DMS53 treated with DMSO at 0.1 percent for 48 hours (cell line): ENCODE data around the gene DUSP23.

Experiments
- DNase-seq: peaks from one replicate; lab custom pipeline; 2025; ENCODE audit not compliant: unreplicated experiment; lab: John Stamatoyannopoulos, UW

Gene DUSP23

GRCh38 chr1:159783724-159784123, 3.0 kb downstream of the DUSP23 start:
- no peak for DNase-seq

DNA sequence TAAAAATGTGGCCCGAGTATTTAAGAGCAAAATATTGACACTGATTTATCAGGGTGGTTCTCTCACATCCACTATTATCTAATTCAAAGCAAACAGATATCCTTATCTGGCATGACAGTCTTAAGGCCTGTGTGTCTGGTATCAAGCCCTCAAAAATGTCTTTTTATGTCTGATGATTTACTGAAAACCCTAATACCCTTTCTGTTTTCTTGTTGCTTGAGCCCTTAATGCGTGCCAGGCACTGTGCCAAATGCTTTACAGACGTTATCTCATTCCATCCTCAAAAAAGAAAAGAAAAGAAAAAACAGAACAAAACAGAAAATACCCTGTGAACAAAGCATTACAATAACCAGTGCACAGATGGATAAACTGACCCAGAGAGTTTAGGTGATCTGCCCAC, 5.7 kb downstream of the DUSP23 start:
- no peak for DNase-seq

- no peak for DNase-seq
These were observed 6.2 kb downstream of the DUSP23 start for GRCh38 chr1:159786966-159787365.

GRCh38 chr1:159790237-159790917, 9.6 kb downstream of the DUSP23 start:
- peak; percentile 32 for DNase-seq

- DNase-seq = no peak
These were observed 10.3 kb downstream of the DUSP23 start for GRCh38 chr1:159791031-159791430.

GRCh38 chr1:159791461-159791860, 10.7 kb downstream of the DUSP23 start:
- no peak for DNase-seq

DNA sequence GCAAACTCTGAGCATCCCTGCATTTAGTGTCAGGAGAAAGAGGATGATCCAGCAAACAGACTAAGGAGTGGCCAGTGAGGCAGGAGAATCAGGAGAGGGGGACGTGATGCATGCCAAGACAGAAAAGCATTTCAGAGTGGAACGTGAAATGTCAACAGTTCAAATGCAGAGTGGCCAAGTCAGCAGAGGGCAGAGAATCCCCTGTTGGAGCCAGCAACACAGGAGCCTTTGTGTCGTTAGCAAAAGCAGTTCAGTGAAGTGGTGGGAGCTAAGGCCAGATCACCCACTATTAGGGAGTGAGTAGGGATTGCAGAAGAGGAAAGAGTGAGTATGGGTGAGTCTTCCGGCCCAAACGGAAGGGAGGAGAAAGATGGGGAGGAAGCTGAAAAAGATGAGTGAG, 14.8 kb downstream of the DUSP23 start:
- no peak for DNase-seq

DNA sequence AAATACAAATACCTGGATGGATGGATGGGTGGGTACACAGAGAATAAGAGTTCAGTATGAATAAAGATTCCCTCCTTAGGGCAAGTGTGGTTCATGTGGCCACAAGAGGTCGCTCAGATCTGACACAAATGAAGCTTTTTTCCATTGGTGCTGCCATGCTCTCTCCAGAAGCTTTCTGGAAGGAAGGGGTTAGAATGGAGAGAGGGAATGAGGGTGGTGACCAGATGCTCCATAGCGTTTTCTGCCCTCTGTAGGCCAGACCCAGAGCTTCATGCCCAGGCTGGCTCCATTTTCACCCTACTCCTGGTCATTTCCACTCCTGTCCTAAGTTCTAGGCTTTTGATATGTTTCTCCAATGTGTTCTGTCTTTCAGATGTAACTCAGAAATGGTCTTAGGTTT, 18.1 kb downstream of the DUSP23 start:
- peak; percentile 91 for DNase-seq

- DNase-seq = no peak
These were observed 18.8 kb downstream of the DUSP23 start for GRCh38 chr1:159799446-159799985.

DNA sequence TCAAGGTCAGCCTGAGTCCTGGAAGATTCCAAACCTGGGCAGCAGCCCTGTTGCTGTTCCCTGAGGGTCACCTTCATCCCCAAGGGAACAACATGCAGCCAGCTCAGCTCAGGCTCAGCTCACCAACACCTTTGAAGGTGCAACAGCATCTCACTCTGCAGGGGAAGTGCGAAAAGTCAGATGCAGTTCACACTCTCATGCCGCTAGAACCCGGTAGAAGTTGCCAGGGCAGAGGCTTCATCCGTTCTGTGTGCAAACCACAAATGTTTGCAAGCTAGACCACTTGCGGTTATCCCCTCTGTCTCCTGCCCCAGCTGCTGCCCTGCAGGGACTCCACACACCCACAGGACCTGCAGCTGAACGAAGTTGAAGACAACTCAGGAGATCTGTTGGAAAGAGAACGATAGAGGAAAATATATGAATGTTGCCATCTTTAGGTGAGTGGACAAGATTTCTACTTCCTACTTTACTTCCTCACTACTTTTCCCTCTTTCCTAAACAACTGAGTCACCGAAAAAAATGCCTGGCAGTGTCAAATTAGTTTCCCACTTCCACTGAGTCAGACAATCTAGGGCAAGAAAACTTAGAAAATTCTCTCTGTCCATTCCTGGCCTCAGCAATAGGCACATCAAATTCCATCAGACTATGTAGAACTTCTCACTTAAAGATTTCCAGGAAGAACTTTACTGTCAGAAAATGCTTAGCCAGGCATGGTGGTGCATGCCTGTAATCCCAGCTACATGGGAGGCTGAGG, 19.6 kb downstream of the DUSP23 start:
- DNase-seq = no peak

DNA sequence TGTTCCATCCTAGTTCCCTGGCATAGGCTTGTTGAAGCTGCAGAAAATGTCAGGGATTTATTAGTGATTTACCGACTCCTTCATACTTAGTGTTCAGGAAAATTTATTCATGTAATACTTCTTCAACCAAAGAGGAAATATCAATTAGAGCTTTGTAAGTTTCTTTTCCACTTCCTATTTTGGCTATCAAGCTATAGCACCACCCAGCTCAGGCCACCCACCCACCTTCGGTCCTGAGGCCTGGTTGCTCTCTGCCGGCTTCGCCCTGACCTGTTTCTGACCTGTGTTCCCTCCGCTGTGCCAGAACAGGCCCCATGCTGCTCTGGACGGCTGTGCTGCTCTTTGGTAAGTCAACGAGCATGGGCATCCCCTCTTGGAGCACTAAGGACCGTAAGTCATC, 21.3 kb downstream of the DUSP23 start, which contains the start of gene FCRL6:
Gene FCRL6, plus strand, starts transcription at position 250 of the 400 bp plus-strand sequence. Its CDS starts 65 bp downstream, at position 315.
- no peak for DNase-seq

DNA sequence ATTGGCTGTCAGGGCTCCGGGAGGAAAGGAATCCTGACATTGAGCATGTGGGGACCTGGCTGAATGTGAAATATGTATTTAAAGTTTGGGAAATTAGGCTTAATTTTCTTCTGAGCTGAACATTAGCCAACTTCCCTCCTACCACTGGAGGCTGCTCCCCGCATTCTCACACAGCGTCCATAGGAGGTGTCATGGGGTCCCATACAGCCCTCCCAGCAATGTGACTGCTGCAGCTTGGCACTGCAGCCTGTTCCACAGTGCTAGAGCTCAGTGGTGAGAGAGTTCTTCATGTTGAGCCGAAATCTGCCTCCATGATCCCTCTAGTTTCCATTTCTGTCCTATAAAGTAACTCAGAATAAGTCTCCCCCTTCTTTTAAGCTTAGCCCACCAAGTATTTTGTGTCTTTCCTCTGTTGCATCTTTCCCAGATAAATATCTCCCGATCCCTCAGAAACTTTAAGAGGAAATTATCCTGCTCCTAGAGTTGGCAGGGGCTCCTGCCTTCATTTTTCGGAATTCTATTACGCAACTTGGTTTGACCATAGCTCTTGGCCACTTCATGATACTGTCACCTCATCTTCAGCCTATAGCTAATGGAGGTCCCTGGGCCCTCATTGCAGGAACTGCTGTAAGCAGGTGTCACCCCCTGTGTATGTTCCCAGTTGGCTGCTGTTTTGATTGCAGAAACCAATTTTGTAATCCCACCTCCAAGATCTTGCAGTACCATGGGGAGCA, 23.4 kb downstream of the DUSP23 start:
- no peak for DNase-seq

DNA sequence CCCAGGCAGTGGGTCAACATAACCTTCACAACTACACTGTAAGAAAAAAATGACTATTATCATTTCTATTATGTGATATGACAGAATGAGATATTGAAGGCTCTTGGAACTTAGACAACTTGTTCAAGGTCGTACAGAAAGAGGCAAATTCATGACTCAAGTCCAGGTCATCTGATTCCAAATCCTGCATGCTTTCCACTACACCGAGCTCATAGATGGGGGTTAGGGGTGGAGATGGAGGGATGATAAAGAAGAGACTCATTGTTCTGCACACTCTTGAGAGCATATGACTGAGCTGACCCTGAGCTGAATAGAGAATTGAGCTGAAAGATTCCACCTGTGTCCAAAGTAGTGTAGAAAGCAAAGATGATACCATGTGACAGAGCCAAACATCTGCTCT, 24.2 kb downstream of the DUSP23 start:
- DNase-seq = no peak

- DNase-seq = no peak
These were observed 35.2 kb downstream of the DUSP23 start for GRCh38 chr1:159815926-159816325.

- DNase-seq = peak; percentile 98
These were observed 36.7 kb downstream of the DUSP23 start for GRCh38 chr1:159817276-159818041.

- no peak for DNase-seq
These were observed 40.6 kb downstream of the DUSP23 start for GRCh38 chr1:159821171-159821867.

DNA sequence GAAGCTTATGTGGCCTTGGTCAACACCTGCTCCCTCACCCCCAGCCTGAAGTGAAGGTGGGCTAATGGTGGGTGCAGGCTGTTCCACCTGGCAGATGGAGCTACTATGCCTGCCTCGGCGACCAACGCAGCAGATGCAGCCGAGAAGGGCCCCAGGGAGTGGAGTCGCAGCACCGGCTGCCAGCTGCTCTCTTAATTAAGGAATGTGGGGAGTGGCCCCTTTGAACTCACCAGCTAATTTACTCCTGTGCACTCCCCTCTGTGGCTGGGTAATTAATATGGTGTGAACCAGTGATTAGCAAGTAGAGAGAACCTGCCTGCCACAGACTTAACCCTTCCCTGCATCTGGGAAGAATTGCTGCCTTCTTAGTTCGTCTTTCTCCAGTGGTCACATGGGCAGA, 42.6 kb downstream of the DUSP23 start:
- DNase-seq = no peak

GRCh38 chr1:159825564-159825963, 44.8 kb downstream of the DUSP23 start:
- DNase-seq = no peak

DNA sequence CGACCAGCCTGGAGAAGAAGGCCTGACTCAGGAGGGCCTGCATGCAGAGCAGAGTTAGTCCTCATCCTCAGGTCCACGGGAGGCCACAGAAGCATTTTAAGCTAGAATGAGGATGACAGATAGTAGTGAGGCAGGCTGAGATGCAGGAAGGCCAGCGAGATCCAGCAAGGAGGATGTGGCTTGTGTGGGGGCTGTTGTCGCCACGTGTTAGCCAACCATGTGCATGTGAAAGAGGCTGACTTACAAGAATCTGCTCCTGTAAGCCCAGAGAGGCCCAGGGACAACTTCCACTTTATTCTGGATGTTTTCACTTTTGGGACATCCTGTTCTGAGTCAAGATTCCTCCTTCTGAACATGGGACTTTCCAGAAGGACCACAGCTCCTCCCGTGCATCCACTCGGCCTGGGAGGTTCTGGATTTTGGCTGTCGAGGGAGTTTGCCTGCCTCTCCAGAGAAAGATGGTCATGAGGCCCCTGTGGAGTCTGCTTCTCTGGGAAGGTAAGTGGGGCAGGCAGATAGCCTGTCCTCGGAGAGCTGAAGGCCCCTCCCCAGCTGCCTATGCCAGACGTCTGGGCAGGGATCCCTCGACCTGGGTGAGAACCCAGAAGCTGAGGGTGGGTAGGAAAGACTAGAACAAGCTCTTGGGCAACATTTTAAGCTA, 45.8 kb downstream of the DUSP23 start, which contains the start of gene SLAMF8:
Gene SLAMF8, plus strand, starts transcription at position 433 of the 661 bp plus-strand sequence. Its CDS starts 26 bp downstream, at position 459.
- no peak for DNase-seq

DNA sequence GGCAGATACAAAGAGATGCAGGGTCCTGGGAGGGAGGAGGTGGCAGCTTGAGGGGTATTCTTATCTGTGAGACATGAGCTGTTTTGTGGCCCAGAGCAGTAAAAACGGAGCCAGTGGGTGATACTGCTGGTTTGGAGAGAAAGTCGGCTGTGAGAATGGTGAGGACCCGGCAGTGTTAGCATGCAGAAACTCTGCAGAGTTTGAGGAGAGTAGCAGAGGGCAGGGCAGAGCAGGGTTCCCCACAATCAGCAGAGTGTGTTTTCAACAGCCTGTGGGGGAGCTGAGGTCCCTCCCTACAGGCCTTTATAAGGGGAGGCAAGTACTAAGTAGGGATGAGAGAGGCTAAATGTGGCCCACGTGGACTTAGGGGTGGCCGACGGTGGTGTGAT, 46.3 kb downstream of the DUSP23 start:
- DNase-seq = no peak
